Epithelial cell of proximal tubule (primary cell): ENCODE data around the gene INCENP. TPM values are rescaled to one million over a fixed set of nuclear protein-coding genes. Genes with fewer than 3 reads are reported as not detected.
"Not testable (repeated sequence)": the region's sequence is repeated elsewhere in the genome, so short reads cannot be mapped to it uniquely, and the experiment has no call there.

Experiments used
- DNase-seq: peaks from one replicate; pipeline ENCODE4 v3.0.0-alpha.2; 2011; ENCODE audit warnings: low read depth
- H3K4me3 ChIP-seq: 2 replicates; pipeline ENCODE4 v1.5.1; 2011; ENCODE audit warnings: low read depth, mild to moderate bottlenecking, low read length
- total RNA-seq: library from RNA; depleted of rRNA; stranded (reverse); fragments of >200 nt; gene quantifications from 2 replicates; pipeline ENCODE4 v1.2.3, GENCODE V29; 2015
- TF ChIP-seq, protein P1 (sequence below): conservative IDR thresholded peaks from 2 replicates; pipeline ENCODE4 v1.5.1; 2012; ENCODE audit warnings: low read depth, mild to moderate bottlenecking, low read length

Gene INCENP
- total RNA-seq, 1 donor from 2014 or later = 32.3 TPM

DNA sequence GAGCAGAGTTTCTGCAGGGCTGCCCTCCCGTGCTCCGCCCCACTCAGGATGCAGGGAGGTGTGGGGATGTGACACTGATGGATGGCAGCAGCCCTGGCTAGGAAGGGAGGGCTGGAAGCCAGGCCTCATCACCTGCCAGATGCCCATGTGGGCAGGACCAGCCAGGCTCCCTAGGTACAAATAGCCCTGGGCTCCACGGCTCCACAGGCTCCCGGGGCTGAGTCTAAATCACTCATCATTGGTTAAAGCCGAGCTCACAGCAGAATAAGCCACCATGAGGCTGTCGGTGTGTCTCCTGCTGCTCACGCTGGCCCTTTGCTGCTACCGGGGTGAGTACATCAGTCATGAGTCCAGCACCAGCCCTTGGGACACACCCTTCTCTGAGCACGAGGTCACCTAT, 66.2 kb downstream of the INCENP start, which contains the start of gene SCGB1D1:
Gene SCGB1D1 (plus strand): TSS at position 206 of the 400 bp plus-strand sequence. CDS start 69 bp downstream, at position 275.
- no peak within 1 kb of the TSS for H3K4me3 ChIP-seq
- TF ChIP-seq, protein P1, sequence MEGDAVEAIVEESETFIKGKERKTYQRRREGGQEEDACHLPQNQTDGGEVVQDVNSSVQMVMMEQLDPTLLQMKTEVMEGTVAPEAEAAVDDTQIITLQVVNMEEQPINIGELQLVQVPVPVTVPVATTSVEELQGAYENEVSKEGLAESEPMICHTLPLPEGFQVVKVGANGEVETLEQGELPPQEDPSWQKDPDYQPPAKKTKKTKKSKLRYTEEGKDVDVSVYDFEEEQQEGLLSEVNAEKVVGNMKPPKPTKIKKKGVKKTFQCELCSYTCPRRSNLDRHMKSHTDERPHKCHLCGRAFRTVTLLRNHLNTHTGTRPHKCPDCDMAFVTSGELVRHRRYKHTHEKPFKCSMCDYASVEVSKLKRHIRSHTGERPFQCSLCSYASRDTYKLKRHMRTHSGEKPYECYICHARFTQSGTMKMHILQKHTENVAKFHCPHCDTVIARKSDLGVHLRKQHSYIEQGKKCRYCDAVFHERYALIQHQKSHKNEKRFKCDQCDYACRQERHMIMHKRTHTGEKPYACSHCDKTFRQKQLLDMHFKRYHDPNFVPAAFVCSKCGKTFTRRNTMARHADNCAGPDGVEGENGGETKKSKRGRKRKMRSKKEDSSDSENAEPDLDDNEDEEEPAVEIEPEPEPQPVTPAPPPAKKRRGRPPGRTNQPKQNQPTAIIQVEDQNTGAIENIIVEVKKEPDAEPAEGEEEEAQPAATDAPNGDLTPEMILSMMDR = no peak
- DNase-seq = no peak

DNA sequence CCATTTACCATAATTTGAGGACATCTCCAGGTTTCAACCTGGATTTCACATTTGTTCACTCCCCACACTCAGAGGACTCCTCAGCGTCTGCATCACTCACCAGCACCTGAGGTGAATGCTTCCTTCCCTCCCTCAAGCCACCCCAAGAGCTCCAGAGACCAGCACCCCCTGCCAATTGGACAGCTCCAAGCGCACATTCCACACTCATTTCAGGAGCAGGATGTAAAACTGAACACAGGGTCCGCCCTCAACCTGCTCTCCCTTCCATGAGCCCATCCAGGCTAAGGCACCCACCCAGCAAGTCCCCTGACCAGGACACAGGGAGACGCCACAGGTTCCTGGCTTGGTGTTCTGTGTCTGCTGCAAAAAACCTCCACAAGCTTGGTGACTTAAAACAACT, 70.1 kb downstream of the INCENP start:
- H3K4me3 ChIP-seq = no peak overlapping the region
- DNase-seq = no peak
- TF ChIP-seq, protein P1 = no peak

DNA sequence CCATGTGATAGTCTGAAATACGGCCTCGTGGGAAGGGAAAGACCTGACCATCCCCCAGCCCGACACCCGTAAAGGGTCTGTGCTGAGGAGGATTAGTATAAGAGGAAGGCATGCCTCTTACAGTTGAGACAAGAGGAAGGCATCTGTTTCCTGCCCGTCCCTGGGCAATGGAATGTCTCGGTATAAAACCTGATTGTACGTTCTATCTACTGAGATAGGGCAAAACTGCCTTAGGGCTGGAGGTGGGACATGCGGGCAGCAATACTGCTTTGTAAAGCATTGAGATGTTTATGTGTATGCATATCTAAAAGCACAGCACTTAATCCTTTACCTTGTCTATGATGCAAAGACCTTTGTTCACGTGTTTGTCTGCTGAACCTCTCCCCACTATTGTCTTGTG, 71.2 kb downstream of the INCENP start:
- DNase-seq, H3K4me3 ChIP-seq: not testable (repeated sequence)

DNA sequence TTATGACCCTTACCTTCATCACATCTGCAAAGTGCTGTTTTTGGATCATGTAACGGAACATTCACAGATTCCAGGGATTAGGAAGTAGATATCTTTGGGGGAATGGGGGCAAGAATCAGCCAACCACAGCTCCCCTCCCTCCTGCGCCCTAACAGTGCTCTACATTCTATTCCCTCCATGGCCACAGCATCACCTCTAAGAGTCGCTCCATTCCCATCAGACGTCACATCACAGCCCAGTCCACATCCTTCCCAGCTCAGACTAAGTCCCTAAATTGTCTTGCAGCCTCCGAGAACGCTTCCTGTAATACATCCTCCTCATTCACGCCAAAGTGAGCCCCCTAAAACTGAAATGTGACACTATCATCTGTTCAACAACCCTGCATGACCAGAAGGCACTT, 72.1 kb downstream of the INCENP start:
- H3K4me3 ChIP-seq = no peak overlapping the region
- DNase-seq = no peak
- TF ChIP-seq, protein P1 = no peak

DNA sequence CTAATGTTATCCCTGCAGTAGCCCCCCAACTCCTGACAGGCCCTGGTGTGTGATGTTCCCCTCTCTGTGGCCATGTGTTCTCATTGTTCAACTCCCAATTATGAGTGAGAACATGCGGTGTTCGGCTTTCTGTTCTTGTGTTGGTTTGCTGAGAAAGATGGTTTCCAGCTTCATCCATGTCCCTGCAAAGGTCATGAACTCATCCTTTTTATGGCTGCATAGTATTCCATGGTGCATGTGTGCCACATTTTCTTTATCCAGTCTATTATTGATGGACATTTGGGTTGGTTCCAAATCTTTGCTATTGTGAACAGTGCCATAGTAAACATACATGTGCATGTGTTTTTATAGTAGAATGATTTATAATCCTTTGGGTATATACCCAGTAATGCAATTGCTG, 73.6 kb downstream of the INCENP start:
- H3K4me3 ChIP-seq, DNase-seq: not testable (repeated sequence)

DNA sequence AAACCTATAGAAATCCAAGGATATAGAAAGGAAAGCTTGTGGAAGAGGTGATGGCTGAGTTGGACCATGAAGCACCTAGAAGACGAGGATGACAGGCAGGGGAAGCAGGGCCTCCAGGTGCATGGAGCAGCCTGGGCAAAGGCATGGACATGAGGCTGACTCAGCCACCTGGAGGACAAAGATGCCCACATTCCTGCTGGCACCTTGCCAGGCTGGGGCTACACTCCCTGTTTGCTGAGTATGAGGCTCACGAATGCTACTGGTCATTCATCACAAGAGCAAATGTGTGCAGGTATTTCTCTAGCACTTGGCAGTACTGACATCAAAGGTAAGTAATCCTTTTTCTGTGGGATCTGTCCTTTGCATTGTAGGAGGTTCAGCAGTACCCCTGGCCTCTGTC, 77.6 kb downstream of the INCENP start:
- no peak overlapping the region for H3K4me3 ChIP-seq
- no peak for DNase-seq
- TF ChIP-seq, protein P1 = no peak

Other genes starting within 250 kb of the INCENP start
- gene FADS3, start 232.5 kb upstream of the INCENP start, total RNA-seq = 40.7 and 48.0 TPM in 2 replicates
- gene RAB3IL1, start 206.4 kb upstream of the INCENP start, total RNA-seq = 0.12 and 0.22 TPM in 2 replicates
- 0.12 TPM in 1 of 2 replicates, not detected in the other for gene BEST1, start 173.7 kb upstream of the INCENP start, total RNA-seq
- 518 and 789 TPM in 2 replicates for gene FTH1, start 156.4 kb upstream of the INCENP start, total RNA-seq
- not detected in 2 replicates for gene SCGB1D1, start 66.2 kb downstream of the INCENP start, total RNA-seq
- gene SCGB2A1, start 84.7 kb downstream of the INCENP start, total RNA-seq = not detected in 2 replicates
- not detected in 2 replicates for gene SCGB1D2, start 118.2 kb downstream of the INCENP start, total RNA-seq
- not detected in 2 replicates for gene SCGB2A2, start 146.1 kb downstream of the INCENP start, total RNA-seq
- not detected in 2 replicates for gene SCGB1D4, start 175.1 kb downstream of the INCENP start, total RNA-seq
- gene ASRGL1, start 213.4 kb downstream of the INCENP start, total RNA-seq = 19.7 and 25.8 TPM in 2 replicates